HEK293 (cell line): ENCODE measurements around the gene TSR3.
A peak's percentile ranks its signal among the peaks of the same experiment; 100 is the strongest.

Experiments
- CTCF ChIA-PET: fragments of 350-600 bp; formaldehyde crosslinking; extraction: SDS; loops from one replicate; lab custom pipeline; 2021; ENCODE audit warnings: antibody characterized with exemption; lab: Yijun Ruan, JAX
- POLR2A ChIA-PET: fragments of 300-600 bp; formaldehyde crosslinking; extraction: SDS; loops from one replicate; lab custom pipeline; 2020; ENCODE audit warnings: antibody characterized with exemption, inconsistent platforms; lab: Yijun Ruan, JAX
- H3K27ac ChIP-seq: fragments of 200-500 bp; sonication (Bioruptor generic); 2 replicates; pipeline ENCODE4 v1.5.1; 2014; ENCODE audit warnings: low read depth, low read length, control low read depth, inconsistent platforms; ENCODE audit errors: extremely low read depth
- H3K36me3 ChIP-seq, 2 experiments: fragments of 200-500 bp in 1 of 2; sonication (Bioruptor generic) in 1 of 2; 1 replicate in 1 of 2; 2 replicates in 1 of 2; pipeline ENCODE4 v1.5.1; 2014 to 2017; ENCODE audit warnings: inconsistent platforms in 2 of 2, low read length in 2 of 2; ENCODE audit not compliant: control insufficient read depth in 2 of 2, insufficient read depth in 1 of 2
- H3K4me1 ChIP-seq: fragments of 200-500 bp; sonication (Bioruptor generic); 2 replicates; pipeline ENCODE4 v1.5.1; 2014; ENCODE audit warnings: mild to moderate bottlenecking, low read length, inconsistent platforms; ENCODE audit not compliant: control insufficient read depth, insufficient read depth
- H3K4me3 ChIP-seq: 2 replicates; pipeline ENCODE4 v1.5.1; 2011; ENCODE audit warnings: low read depth, mild to moderate bottlenecking, control low read depth, low read length, moderate library complexity
- H3K9me3 ChIP-seq: fragments of 200-500 bp; sonication (Bioruptor generic); 2 replicates; pipeline ENCODE4 v1.5.1; 2014; ENCODE audit warnings: low read depth, low read length, inconsistent platforms; ENCODE audit not compliant: control insufficient read depth, insufficient read depth
- AEBP2 ChIP-seq: fragments of 450-650 bp; formaldehyde crosslinking; IDR thresholded peaks from 2 replicates; pipeline ENCODE4 v1.5.1; 2016; ENCODE audit warnings: missing biosample characterization, missing genetic modification characterization, borderline replicate concordance
- BCL11A ChIP-seq: fragments of 450-650 bp; formaldehyde crosslinking; IDR thresholded peaks from 2 replicates; pipeline ENCODE4 v1.5.1; 2016; ENCODE audit warnings: low read depth, missing biosample characterization, missing genetic modification characterization
- GLIS1 ChIP-seq: fragments of 450-650 bp; formaldehyde crosslinking; IDR thresholded peaks from 2 replicates; pipeline ENCODE4 v1.5.1; 2016; ENCODE audit warnings: missing biosample characterization, missing genetic modification characterization
- KLF9 ChIP-seq: fragments of 450-650 bp; formaldehyde crosslinking; IDR thresholded peaks from 2 replicates; pipeline ENCODE4 v1.5.1; 2016; ENCODE audit warnings: missing biosample characterization, missing genetic modification characterization, low read depth
- PATZ1 ChIP-seq: fragments of 450-650 bp; formaldehyde crosslinking; IDR thresholded peaks from 2 replicates; pipeline ENCODE4 v1.5.1; 2016; ENCODE audit warnings: missing biosample characterization, missing genetic modification characterization
- PRDM1 ChIP-seq: fragments of 450-650 bp; formaldehyde crosslinking; IDR thresholded peaks from 2 replicates; pipeline ENCODE4; 2016; ENCODE audit warnings: missing biosample characterization, missing genetic modification characterization
- YY1 ChIP-seq: fragments of 450-650 bp; formaldehyde crosslinking; IDR thresholded peaks from 2 replicates; pipeline ENCODE4 v1.5.1; 2018; ENCODE audit warnings: missing biosample characterization, missing genetic modification characterization
- ZBTB20 ChIP-seq: fragments of 450-650 bp; formaldehyde crosslinking; IDR thresholded peaks from 2 replicates; pipeline ENCODE4 v1.5.1; 2016; ENCODE audit warnings: missing biosample characterization, missing genetic modification characterization
- ZBTB7A ChIP-seq: fragments of 450-650 bp; formaldehyde crosslinking; IDR thresholded peaks from 2 replicates; pipeline ENCODE4 v1.5.1; 2016; ENCODE audit warnings: low read depth, missing biosample characterization, missing genetic modification characterization
- ZFHX2 ChIP-seq: fragments of 450-650 bp; formaldehyde crosslinking; conservative IDR thresholded peaks from 2 replicates; pipeline ENCODE4 v1.5.1; 2016; ENCODE audit warnings: missing biosample characterization, missing genetic modification characterization
- ZFP69B ChIP-seq: fragments of 450-650 bp; formaldehyde crosslinking; IDR thresholded peaks from 2 replicates; pipeline ENCODE4 v1.5.1; 2016; ENCODE audit warnings: missing biosample characterization, missing genetic modification characterization
- ZNF10 ChIP-seq: fragments of 450-650 bp; formaldehyde crosslinking; IDR thresholded peaks from 2 replicates; pipeline ENCODE4 v1.5.1; 2017; ENCODE audit warnings: missing biosample characterization, missing genetic modification characterization
- ZNF266 ChIP-seq: fragments of 450-650 bp; formaldehyde crosslinking; IDR thresholded peaks from 2 replicates; pipeline ENCODE4 v1.5.1; 2016; ENCODE audit warnings: missing biosample characterization, missing genetic modification characterization, low read depth
- ZNF354C ChIP-seq: fragments of 450-650 bp; formaldehyde crosslinking; IDR thresholded peaks from 2 replicates; pipeline ENCODE4 v1.5.1; 2016; ENCODE audit warnings: missing biosample characterization, missing genetic modification characterization, low read depth, borderline replicate concordance
- ZNF404 ChIP-seq: fragments of 450-650 bp; formaldehyde crosslinking; IDR thresholded peaks from 2 replicates; pipeline ENCODE4 v1.5.1; 2017; ENCODE audit warnings: missing biosample characterization, missing genetic modification characterization
- ZNF416 ChIP-seq: fragments of 450-650 bp; formaldehyde crosslinking; IDR thresholded peaks from 2 replicates; pipeline ENCODE4 v1.5.1; 2016; ENCODE audit warnings: missing biosample characterization, missing genetic modification characterization
- ZNF514 ChIP-seq: fragments of 450-650 bp; formaldehyde crosslinking; IDR thresholded peaks from 2 replicates; pipeline ENCODE4 v1.5.1; 2016; ENCODE audit warnings: missing biosample characterization, missing genetic modification characterization
- ZNF529 ChIP-seq: fragments of 450-650 bp; formaldehyde crosslinking; IDR thresholded peaks from 2 replicates; pipeline ENCODE4 v1.5.1; 2017; ENCODE audit warnings: missing genetic modification characterization, missing biosample characterization; ENCODE audit not compliant: insufficient replicate concordance
- ZNF555 ChIP-seq: fragments of 450-650 bp; formaldehyde crosslinking; conservative IDR thresholded peaks from 2 replicates; pipeline ENCODE4 v1.5.1; 2017; ENCODE audit warnings: missing biosample characterization, mild to moderate bottlenecking, missing genetic modification characterization, inconsistent platforms
- ZNF677 ChIP-seq: fragments of 450-650 bp; IDR thresholded peaks from 2 replicates; pipeline ENCODE4 v1.5.0; 2018; ENCODE audit warnings: missing biosample characterization, mild to moderate bottlenecking, missing genetic modification characterization, moderate library complexity
- ZNF777 ChIP-seq: fragments of 450-650 bp; formaldehyde crosslinking; IDR thresholded peaks from 2 replicates; pipeline ENCODE4 v1.5.1; 2017; ENCODE audit warnings: missing biosample characterization, missing genetic modification characterization, borderline replicate concordance
- ZSCAN30 ChIP-seq: fragments of 450-650 bp; IDR thresholded peaks from 2 replicates; pipeline ENCODE4 v1.5.1; 2018; ENCODE audit warnings: missing biosample characterization, mild to moderate bottlenecking, missing genetic modification characterization, moderate library complexity
- TF ChIP-seq, protein P1 (sequence below): fragments of 450-650 bp; formaldehyde crosslinking; IDR thresholded peaks from 2 replicates; pipeline ENCODE4 v1.5.1; 2016; ENCODE audit warnings: missing biosample characterization, missing genetic modification characterization, borderline replicate concordance
- TF ChIP-seq, protein P2 (sequence below): fragments of 450-650 bp; formaldehyde crosslinking; IDR thresholded peaks from 2 replicates; pipeline ENCODE4 v1.5.1; 2016; ENCODE audit warnings: missing biosample characterization, missing genetic modification characterization

Gene TSR3

GRCh38 chr16:1334739-1335138, 16.9 kb downstream of the TSR3 start:
- Histone ChIP-seq H3K4me3 (no peak overlapping the region), H3K36me3 (no peaks in the 10 kb centered on the region), H3K27ac (no peak overlapping the region), H3K9me3 (no peaks in the 10 kb centered on the region), H3K4me1 (peaks cover 2% of the 10 kb centered on the region; the same call in 1 of the 2 replicates)
- no peak for TF ChIP-seq ZSCAN30 (tag by site-specific recombination)
- peak; percentile 65 for TF ChIP-seq ZNF10 (tag by site-specific recombination)
- no peak for TF ChIP-seq ZNF266 (tag by site-specific recombination)
- no peak for TF ChIP-seq ZNF555 (tag by site-specific recombination)
- POLR2A ChIA-PET, result interaction anchor here (1.2 kb wide), 1 partner anchor 8 kb away, joined by 3 read pairs; no protein-coding TSS in a partner anchor
- CTCF ChIA-PET, result interaction anchor here (1.2 kb wide), 1 partner anchor 18 kb away, joined by 3 read pairs; no protein-coding TSS in a partner anchor

DNA sequence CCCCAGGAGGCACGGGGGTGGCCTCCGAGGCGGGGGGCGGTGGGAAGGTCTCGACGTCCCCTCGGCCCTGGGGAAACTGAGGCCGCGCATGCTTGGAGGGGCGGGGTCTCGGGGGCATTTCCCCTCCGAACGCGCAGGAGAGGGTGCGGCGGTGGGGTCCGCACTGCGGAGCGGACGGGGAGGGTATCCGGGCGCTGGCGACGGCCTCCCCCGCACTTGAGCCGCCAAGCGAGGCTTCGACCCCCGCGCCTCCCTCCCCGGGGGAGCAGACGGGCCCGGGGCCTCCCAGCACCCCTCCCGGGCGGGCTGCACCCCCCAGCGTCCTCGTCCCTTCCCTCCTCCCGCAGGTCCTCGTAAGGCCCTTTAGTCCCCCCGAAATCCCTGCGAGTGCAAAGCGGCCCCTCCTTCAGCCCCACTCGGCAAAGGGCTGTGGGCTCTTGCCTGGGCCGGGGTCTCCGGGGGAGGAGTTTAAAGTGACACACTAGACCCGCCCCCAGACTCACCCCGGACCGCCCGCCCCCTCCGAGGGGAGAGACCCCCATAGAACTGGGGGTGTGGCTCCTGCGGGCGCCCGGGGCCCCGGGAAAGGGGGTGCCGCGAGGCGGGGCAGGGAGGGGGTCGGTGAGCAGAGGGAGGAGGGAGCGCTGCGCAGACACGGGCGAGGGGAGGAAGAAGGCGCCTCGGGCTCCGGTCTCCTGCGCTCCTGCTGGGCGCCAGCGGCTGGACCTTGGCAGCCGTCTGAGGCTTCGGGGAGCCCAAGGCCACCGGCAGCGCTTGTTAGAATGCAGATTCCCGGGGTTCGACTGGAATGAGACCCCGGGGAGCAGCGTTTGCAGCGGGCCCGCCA, 17.6 kb downstream of the TSR3 start:
- Histone ChIP-seq H3K4me1 (peaks cover 2% of the 10 kb centered on the region; the same call in 1 of the 2 replicates), H3K27ac (no peak overlapping the region), H3K9me3 (no peaks in the 10 kb centered on the region), H3K36me3 (no peaks in the 10 kb centered on the region), H3K4me3 (peak overlapping the region; percentile 14)
- POLR2A ChIA-PET, result interaction anchor here (1.2 to 1.4 kb wide), 2 partner anchors 8 to 9 kb away, joined by 3 to 9 read pairs; no protein-coding TSS in a partner anchor
- CTCF ChIA-PET, result no interaction called here
- TF ChIP-seq ZNF529, result no peak
- no peak for TF ChIP-seq ZNF677 (tag by site-specific recombination)
- no peak for TF ChIP-seq YY1 (tag by site-specific recombination)
- TF ChIP-seq ZBTB20 (tag by site-specific recombination), result peak; percentile 89
- TF ChIP-seq ZNF514, result no peak
- TF ChIP-seq, protein P1, sequence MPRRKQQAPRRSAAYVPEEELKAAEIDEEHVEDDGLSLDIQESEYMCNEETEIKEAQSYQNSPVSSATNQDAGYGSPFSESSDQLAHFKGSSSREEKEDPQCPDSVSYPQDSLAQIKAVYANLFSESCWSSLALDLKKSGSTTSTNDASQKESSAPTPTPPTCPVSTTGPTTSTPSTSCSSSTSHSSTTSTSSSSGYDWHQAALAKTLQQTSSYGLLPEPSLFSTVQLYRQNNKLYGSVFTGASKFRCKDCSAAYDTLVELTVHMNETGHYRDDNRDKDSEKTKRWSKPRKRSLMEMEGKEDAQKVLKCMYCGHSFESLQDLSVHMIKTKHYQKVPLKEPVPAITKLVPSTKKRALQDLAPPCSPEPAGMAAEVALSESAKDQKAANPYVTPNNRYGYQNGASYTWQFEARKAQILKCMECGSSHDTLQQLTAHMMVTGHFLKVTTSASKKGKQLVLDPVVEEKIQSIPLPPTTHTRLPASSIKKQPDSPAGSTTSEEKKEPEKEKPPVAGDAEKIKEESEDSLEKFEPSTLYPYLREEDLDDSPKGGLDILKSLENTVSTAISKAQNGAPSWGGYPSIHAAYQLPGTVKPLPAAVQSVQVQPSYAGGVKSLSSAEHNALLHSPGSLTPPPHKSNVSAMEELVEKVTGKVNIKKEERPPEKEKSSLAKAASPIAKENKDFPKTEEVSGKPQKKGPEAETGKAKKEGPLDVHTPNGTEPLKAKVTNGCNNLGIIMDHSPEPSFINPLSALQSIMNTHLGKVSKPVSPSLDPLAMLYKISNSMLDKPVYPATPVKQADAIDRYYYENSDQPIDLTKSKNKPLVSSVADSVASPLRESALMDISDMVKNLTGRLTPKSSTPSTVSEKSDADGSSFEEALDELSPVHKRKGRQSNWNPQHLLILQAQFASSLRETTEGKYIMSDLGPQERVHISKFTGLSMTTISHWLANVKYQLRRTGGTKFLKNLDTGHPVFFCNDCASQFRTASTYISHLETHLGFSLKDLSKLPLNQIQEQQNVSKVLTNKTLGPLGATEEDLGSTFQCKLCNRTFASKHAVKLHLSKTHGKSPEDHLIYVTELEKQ (tag by site-specific recombination), result no peak
- TF ChIP-seq PATZ1 (tag by site-specific recombination), result peak; percentile 41; the same call in 1 of the 2 replicates
- no peak for TF ChIP-seq ZSCAN30 (tag by site-specific recombination)
- TF ChIP-seq ZNF777, result no peak
- TF ChIP-seq ZNF416 (tag by site-specific recombination), result no peak
- no peak for TF ChIP-seq ZNF266 (tag by site-specific recombination)
- TF ChIP-seq KLF9 (tag by site-specific recombination), result no peak
- TF ChIP-seq ZFP69B, result 0 out of 2 replicates have a peak, but pooled peaks have one; percentile 26
- no peak for TF ChIP-seq ZNF354C (tag by site-specific recombination)
- peak; percentile 67; the same call in 1 of the 2 replicates for TF ChIP-seq ZFHX2
- peak; percentile 61 for TF ChIP-seq GLIS1 (tag by site-specific recombination)
- no peak for TF ChIP-seq BCL11A (tag by site-specific recombination)
- TF ChIP-seq ZNF404 (tag by site-specific recombination), result no peak
- TF ChIP-seq, protein P2, sequence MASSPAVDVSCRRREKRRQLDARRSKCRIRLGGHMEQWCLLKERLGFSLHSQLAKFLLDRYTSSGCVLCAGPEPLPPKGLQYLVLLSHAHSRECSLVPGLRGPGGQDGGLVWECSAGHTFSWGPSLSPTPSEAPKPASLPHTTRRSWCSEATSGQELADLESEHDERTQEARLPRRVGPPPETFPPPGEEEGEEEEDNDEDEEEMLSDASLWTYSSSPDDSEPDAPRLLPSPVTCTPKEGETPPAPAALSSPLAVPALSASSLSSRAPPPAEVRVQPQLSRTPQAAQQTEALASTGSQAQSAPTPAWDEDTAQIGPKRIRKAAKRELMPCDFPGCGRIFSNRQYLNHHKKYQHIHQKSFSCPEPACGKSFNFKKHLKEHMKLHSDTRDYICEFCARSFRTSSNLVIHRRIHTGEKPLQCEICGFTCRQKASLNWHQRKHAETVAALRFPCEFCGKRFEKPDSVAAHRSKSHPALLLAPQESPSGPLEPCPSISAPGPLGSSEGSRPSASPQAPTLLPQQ (tag by site-specific recombination), result peak; percentile 53
- TF ChIP-seq ZBTB7A (tag by site-specific recombination), result peak; percentile 72; the same call in 1 of the 2 replicates
- TF ChIP-seq AEBP2, result no peak
- TF ChIP-seq PRDM1 (tag by site-specific recombination), result no peak
